ENCODE measurements around the gene RNF123.

Gene RNF123

DNA sequence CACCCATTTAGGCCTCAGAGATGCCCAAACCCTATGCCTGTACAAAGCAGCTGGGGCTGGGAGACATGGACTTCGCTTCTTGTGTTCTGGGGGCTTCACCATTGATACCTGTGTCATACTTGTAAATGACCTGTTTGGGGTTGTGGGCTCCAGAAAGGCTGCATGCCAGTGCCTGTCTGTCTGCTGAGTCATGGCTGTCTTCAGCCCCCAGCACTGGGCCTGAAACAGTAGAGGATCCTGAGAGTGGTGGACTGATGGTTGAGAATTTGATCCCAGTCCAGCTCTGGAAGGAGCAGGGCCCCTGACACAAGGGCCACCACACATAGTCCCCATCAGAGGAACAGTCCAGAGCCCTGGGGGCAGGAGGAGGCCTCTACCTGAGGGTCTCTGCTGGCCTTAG, 39.8 kb upstream of the RNF123 start:
- no peaks in the 10 kb centered on the region for H3K36me3 ChIP-seq
- TF ChIP-seq Cebpa-rat (IDR thresholded peaks at IDR 0.05) = no peak
- H3K4me2 ChIP-seq = peak overlapping the region in 5 of 11 experiments; percentile 14 to 30 (median 28); a peak in 9 of 22 replicates
- peaks cover 0 to 11% (median 0%) of the 10 kb centered on the region in 11 experiments; a peak in 3 of 22 replicates for H4K20me1 ChIP-seq
- H3K4me3 ChIP-seq = no peak overlapping the region
- no peaks in the 10 kb centered on the region; a peak in 1 of 22 replicates for H3K27me3 ChIP-seq
- H3K4me1 ChIP-seq = peaks cover 13 to 58% (median 44%) of the 10 kb centered on the region in 10 experiments
- no peaks in the 10 kb centered on the region; a peak in 2 of 22 replicates for H3K9me3 ChIP-seq (replicated peaks in 1 of 11)
- peak overlapping the region in 1 of 11 experiments; percentile 42; a peak in 1 of 22 replicates for H3K27ac ChIP-seq
- no peak overlapping the region for H3K9ac ChIP-seq

DNA sequence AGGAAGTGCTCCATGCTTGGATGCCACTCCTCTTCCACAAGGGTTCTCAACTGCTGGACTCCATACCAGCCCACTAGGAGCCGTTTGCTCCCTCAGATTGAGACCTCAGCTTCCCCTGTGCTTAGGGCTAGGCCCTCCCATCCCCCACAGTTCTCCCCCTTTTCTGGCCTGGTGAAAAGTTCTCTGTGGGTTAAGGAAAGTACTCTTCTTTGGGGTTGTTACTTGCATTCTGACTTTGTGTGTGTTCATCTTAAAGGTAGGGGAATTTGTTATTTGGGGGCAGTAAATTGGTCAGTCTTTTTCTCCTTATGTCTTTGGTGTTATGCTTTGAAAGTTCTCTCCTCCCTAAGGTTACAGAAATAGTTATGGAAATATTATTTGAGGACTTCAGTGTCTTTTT, 39.2 kb upstream of the RNF123 start:
- no peak overlapping the region for H3K9ac ChIP-seq
- TF ChIP-seq Cebpa-rat (IDR thresholded peaks at IDR 0.05) = no peak
- H3K9me3 ChIP-seq (replicated peaks in 1 of 11) = peaks cover 0 to 3% (median 0%) of the 10 kb centered on the region in 11 experiments; a peak in 7 of 22 replicates
- H3K4me2 ChIP-seq = peak overlapping the region in 5 of 11 experiments; percentile 14 to 30 (median 28); a peak in 8 of 22 replicates
- no peaks in the 10 kb centered on the region; a peak in 1 of 22 replicates for H3K27me3 ChIP-seq
- no peaks in the 10 kb centered on the region for H3K36me3 ChIP-seq
- H4K20me1 ChIP-seq = peaks cover 0 to 16% (median 0%) of the 10 kb centered on the region in 11 experiments; a peak in 3 of 22 replicates
- no peak overlapping the region for H3K4me3 ChIP-seq
- H3K4me1 ChIP-seq = peaks cover 11 to 64% (median 50%) of the 10 kb centered on the region in 10 experiments; a peak in 19 of 20 replicates
- H3K27ac ChIP-seq = no peak overlapping the region; a peak in 1 of 22 replicates

DNA sequence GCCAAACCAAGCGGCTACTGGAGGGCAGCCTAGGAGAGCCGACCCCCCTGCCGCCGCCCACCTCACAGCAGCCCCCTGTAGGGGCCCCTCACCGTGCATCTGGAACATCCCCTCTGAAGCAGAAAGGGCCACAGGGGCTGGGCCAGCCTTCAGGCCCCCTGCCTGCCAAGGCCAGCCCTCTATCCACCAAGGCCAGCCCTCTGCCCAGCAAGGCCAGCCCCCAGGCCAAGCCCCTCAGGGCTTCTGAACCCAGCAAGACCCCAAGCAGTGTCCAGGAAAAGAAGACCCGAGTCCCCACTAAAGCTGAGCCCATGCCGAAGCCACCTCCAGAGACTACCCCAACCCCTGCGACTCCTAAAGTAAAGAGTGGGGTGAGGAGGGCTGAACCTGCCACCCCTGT, 38.7 kb upstream of the RNF123 start:
- no peak overlapping the region for H3K4me3 ChIP-seq
- H3K9ac ChIP-seq = no peak overlapping the region
- peaks cover 0 to 18% (median 0%) of the 10 kb centered on the region in 11 experiments; a peak in 3 of 22 replicates for H4K20me1 ChIP-seq
- 0 out of 22 replicates have a peak overlapping the region, but pooled peaks of 1 of the 11 experiments have one; percentile 17 for H3K4me2 ChIP-seq
- H3K9me3 ChIP-seq (replicated peaks in 1 of 11) = peaks cover 0 to 6% (median 0%) of the 10 kb centered on the region in 11 experiments; a peak in 7 of 22 replicates
- H3K36me3 ChIP-seq = no peaks in the 10 kb centered on the region
- H3K27ac ChIP-seq = no peak overlapping the region
- no peak for TF ChIP-seq Cebpa-rat (IDR thresholded peaks at IDR 0.05)
- H3K4me1 ChIP-seq = peaks cover 8 to 69% (median 54%) of the 10 kb centered on the region in 10 experiments; a peak in 18 of 20 replicates
- H3K27me3 ChIP-seq = no peaks in the 10 kb centered on the region; a peak in 1 of 22 replicates

DNA sequence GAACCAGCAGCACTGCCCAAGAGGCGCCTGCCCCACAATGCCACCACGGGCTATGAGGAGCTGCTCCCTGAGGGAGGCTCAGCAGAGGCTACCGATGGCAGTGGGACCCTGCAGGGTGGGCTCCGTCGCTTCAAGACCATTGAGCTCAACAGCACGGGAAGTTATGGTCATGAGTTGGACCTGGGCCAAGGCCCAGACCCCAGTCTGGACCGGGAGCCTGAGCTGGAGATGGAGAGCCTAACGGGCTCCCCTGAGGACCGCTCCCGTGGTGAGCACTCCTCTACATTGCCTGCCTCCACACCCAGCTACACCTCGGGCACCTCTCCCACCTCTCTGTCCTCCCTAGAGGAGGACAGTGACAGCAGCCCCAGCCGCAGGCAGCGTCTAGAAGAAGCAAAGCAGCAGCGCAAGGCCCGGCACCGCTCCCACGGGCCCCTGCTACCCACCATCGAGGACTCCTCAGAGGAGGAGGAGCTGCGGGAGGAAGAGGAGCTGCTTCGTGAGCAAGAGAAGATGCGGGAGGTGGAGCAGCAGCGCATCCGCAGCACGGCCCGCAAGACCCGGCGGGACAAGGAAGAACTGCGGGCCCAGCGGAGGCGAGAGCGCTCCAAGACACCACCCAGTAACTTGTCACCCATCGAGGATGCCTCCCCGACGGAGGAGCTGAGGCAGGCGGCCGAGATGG, 37.0 kb upstream of the RNF123 start:
- no peak overlapping the region for H3K4me3 ChIP-seq
- H3K9ac ChIP-seq = 0 out of 22 replicates have a peak overlapping the region, but pooled peaks of 1 of the 11 experiments have one; percentile 3
- H3K9me3 ChIP-seq (replicated peaks in 1 of 11) = peaks cover 0 to 15% (median 0%) of the 10 kb centered on the region in 11 experiments; a peak in 7 of 22 replicates
- H4K20me1 ChIP-seq = peaks cover 0 to 25% (median 0%) of the 10 kb centered on the region in 11 experiments; a peak in 5 of 22 replicates
- no peak overlapping the region for H3K27ac ChIP-seq
- H3K4me2 ChIP-seq = peak overlapping the region in 8 of 11 experiments; percentile 66 to 85 (median 79); a peak in 12 of 22 replicates
- no peaks in the 10 kb centered on the region; a peak in 3 of 22 replicates for H3K27me3 ChIP-seq
- peaks cover 22 to 79% (median 66%) of the 10 kb centered on the region in 10 experiments for H3K4me1 ChIP-seq
- no peak for TF ChIP-seq Cebpa-rat (IDR thresholded peaks at IDR 0.05)
- no peaks in the 10 kb centered on the region for H3K36me3 ChIP-seq

DNA sequence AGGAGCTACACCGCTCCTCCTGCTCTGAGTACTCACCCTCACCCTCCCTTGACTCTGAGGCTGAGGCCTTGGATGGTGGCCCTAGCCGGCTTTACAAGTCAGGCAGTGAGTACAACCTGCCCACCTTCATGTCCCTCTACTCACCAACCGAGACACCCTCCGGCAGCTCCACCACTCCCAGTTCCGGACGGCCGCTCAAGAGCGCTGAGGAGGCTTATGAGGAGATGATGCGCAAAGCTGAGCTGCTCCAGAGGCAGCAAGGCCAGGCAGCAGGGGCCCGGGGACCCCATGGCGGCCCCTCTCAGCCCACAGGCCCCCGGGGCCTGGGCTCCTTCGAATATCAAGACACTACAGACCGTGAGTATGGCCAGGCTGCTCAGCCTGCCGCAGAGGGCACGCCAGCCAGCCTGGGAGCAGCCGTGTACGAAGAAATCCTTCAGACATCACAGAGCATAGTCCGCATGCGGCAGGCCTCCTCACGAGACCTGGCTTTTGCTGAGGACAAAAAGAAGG, 36.4 kb upstream of the RNF123 start:
- Histone ChIP-seq H3K4me1 (peaks cover 18 to 79% (median 66%) of the 10 kb centered on the region in 10 experiments), H3K4me2 (peak overlapping the region in 8 of 11 experiments; percentile 66 to 85 (median 79); a peak in 15 of 22 replicates), H3K27ac (no peak overlapping the region), H3K4me3 (no peak overlapping the region), H3K9me3 (replicated peaks in 1 of 11) (peaks cover 0 to 15% (median 0%) of the 10 kb centered on the region in 11 experiments; a peak in 7 of 22 replicates), H3K36me3 (no peaks in the 10 kb centered on the region), H3K9ac (0 out of 22 replicates have a peak overlapping the region, but pooled peaks of 1 of the 11 experiments have one; percentile 3), H3K27me3 (no peaks in the 10 kb centered on the region; a peak in 3 of 22 replicates), H4K20me1 (peaks cover 0 to 25% (median 0%) of the 10 kb centered on the region in 11 experiments; a peak in 5 of 22 replicates)
- TF ChIP-seq Cebpa-rat (IDR thresholded peaks at IDR 0.05) = no peak

DNA sequence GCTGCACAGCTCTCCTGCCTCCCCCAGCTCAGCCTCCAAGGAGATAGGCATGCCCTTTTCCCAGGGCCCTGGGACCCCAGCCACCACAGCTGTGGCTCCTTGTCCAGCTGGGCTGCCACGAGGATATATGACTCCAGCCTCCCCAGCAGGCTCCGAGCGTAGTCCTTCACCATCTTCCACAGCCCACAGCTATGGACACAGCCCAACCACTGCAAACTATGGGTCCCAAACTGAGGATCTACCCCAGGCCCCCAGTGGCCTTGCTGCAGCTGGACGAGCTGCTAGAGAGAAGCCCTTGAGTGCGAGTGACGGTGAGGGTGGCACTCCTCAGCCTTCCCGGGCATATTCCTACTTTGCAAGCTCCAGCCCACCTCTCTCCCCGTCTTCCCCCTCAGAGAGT, 35.7 kb upstream of the RNF123 start:
- H3K9me3 ChIP-seq (replicated peaks in 1 of 11) = peaks cover 0 to 15% (median 0%) of the 10 kb centered on the region in 11 experiments; a peak in 7 of 22 replicates
- no peak overlapping the region for H3K4me3 ChIP-seq
- TF ChIP-seq Cebpa-rat (IDR thresholded peaks at IDR 0.05) = no peak
- peaks cover 0 to 25% (median 0%) of the 10 kb centered on the region in 11 experiments; a peak in 5 of 22 replicates for H4K20me1 ChIP-seq
- H3K4me1 ChIP-seq = peaks cover 16 to 81% (median 67%) of the 10 kb centered on the region in 10 experiments
- peak overlapping the region in 8 of 11 experiments; percentile 66 to 85 (median 79); a peak in 16 of 22 replicates for H3K4me2 ChIP-seq
- H3K27me3 ChIP-seq = no peaks in the 10 kb centered on the region; a peak in 3 of 22 replicates
- H3K9ac ChIP-seq = no peak overlapping the region
- no peak overlapping the region for H3K27ac ChIP-seq
- no peaks in the 10 kb centered on the region for H3K36me3 ChIP-seq

DNA sequence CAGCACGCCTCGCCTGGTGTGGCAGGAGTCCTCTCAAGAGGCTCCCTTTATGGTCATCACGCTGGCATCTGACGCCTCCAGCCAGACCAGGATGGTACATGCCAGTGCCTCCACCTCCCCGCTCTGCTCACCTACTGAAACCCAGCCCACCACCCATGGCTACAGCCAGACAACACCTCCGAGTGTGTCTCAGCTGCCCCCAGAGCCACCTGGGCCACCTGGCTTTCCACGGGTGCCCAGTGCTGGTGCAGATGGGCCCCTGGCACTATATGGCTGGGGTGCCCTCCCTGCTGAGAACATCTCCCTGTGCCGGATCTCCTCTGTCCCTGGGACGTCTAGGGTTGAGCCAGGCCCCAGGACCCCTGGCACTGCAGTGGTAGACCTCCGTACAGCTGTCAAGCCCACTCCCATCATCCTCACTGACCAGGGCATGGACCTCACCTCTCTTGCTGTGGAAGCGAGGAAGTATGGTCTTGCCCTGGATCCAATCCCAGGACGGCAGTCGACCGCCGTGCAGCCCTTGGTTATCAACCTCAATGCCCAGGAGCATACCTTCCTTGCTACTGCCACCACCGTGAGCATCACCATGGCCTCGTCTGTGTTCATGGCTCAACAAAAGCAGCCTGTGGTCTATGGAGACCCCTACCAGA, 35.1 kb upstream of the RNF123 start:
- H3K4me1 ChIP-seq = peaks cover 16 to 84% (median 70%) of the 10 kb centered on the region in 10 experiments
- peak overlapping the region in 3 of 11 experiments; percentile 58 to 80 (median 61); a peak in 4 of 22 replicates for H3K27ac ChIP-seq
- no peaks in the 10 kb centered on the region for H3K36me3 ChIP-seq
- no peak overlapping the region for H3K4me3 ChIP-seq
- H3K27me3 ChIP-seq = no peaks in the 10 kb centered on the region; a peak in 3 of 22 replicates
- no peak for TF ChIP-seq Cebpa-rat (IDR thresholded peaks at IDR 0.05)
- H4K20me1 ChIP-seq = peaks cover 0 to 25% (median 0%) of the 10 kb centered on the region in 11 experiments; a peak in 5 of 22 replicates
- H3K9me3 ChIP-seq (replicated peaks in 1 of 11) = peaks cover 0 to 15% (median 0%) of the 10 kb centered on the region in 11 experiments; a peak in 7 of 22 replicates
- H3K9ac ChIP-seq = no peak overlapping the region
- H3K4me2 ChIP-seq = peak overlapping the region in 9 of 11 experiments; percentile 7 to 85 (median 77); a peak in 17 of 22 replicates

DNA sequence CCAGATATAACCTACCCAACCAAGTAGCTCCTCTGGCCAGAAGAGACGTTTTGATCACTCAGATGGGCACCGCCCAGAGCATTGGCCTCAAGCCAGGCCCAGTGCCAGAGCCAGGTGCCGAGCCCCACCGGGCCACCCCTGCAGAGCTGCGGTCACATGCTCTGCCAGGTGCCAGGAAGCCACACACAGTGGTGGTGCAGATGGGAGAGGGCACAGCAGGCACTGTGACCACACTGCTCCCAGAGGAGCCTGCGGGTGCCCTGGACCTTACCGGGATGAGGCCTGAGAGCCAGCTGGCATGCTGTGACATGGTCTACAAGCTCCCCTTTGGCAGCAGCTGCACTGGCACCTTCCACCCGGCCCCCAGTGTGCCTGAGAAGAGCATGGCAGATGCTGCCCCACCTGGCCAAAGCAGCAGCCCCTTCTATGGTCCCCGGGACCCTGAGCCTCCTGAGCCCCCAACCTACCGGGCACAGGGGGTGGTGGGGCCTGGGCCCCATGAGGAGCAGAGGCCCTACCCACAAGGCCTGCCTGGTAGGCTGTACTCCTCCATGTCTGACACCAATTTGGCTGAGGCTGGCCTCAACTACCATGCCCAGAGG, 34.3 kb upstream of the RNF123 start:
- Histone ChIP-seq H3K9ac (peak overlapping the region in 1 of 11 experiments; percentile 49; a peak in 1 of 22 replicates), H3K36me3 (no peaks in the 10 kb centered on the region), H3K4me3 (no peak overlapping the region), H4K20me1 (peaks cover 0 to 25% (median 0%) of the 10 kb centered on the region in 11 experiments; a peak in 5 of 22 replicates), H3K4me1 (peaks cover 18 to 86% (median 73%) of the 10 kb centered on the region in 10 experiments), H3K27ac (peak overlapping the region in 6 of 11 experiments; percentile 36 to 80 (median 58); a peak in 10 of 22 replicates), H3K9me3 (replicated peaks in 1 of 11) (peaks cover 0 to 15% (median 0%) of the 10 kb centered on the region in 11 experiments; a peak in 7 of 22 replicates), H3K4me2 (peak overlapping the region in 10 of 11 experiments; percentile 7 to 85 (median 76); a peak in 19 of 22 replicates), H3K27me3 (no peaks in the 10 kb centered on the region; a peak in 3 of 22 replicates)
- TF ChIP-seq Cebpa-rat (IDR thresholded peaks at IDR 0.05) = no peak

Measured in BLaER1 treated with 17β-estradiol and CSF1 and Interleukin-3, amounts not matched to agents 10 nM and 100 nM (cell line).